Coronary artery (tissue), 2 donors: ENCODE measurements around the gene S100A6.
"Not testable (repeated sequence)": the region's sequence is repeated elsewhere in the genome, so short reads cannot be mapped to it uniquely, and the experiment has no call there.

Experiments used
- DNase-seq: peaks from one replicate; pipeline ENCODE4 v3.0.0-alpha.2; 2017; ENCODE audit warnings: low spot score
- H3K27ac ChIP-seq, 2 donors: fragments of 200-600 bp; sonication (generic); one replicate each; pipeline ENCODE4 v1.5.1; 2016 to 2019
- H3K4me3 ChIP-seq: fragments of 200-600 bp; sonication (generic); 2 replicates; pipeline ENCODE4 v1.5.1; 2016; ENCODE audit warnings: mild to moderate bottlenecking, moderate library complexity
- TF ChIP-seq, protein P1 (sequence below): fragments of 200-600 bp; sonication (generic); IDR thresholded peaks from one replicate; pipeline ENCODE4 v1.5.1; 2019; ENCODE audit warnings: antibody characterized with exemption

The S100A6 gene

DNA sequence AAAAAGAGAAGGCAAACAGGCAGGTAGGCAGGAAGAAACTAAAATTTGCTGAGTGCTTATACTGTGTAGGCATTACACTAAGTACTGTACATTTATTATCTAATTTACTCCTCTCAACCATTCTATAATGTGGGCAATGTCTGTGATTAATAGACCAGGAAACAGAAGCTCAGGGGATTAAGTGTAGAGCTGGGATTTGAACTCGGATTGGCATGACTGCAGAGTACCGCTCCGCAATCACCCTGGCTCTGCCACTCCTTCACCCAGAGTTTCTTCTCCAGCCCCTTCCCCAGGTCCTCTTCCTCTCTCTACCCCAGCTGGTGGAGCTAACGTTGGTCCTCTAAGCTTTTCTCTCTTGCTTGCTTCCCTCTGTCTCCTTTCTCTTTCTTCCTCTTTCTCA lies 41.3 kb upstream of the S100A6 start:
- no peak for DNase-seq
- no peak overlapping the region for H3K4me3 ChIP-seq
- H3K27ac ChIP-seq: no peak overlapping the region
- TF ChIP-seq, protein P1, sequence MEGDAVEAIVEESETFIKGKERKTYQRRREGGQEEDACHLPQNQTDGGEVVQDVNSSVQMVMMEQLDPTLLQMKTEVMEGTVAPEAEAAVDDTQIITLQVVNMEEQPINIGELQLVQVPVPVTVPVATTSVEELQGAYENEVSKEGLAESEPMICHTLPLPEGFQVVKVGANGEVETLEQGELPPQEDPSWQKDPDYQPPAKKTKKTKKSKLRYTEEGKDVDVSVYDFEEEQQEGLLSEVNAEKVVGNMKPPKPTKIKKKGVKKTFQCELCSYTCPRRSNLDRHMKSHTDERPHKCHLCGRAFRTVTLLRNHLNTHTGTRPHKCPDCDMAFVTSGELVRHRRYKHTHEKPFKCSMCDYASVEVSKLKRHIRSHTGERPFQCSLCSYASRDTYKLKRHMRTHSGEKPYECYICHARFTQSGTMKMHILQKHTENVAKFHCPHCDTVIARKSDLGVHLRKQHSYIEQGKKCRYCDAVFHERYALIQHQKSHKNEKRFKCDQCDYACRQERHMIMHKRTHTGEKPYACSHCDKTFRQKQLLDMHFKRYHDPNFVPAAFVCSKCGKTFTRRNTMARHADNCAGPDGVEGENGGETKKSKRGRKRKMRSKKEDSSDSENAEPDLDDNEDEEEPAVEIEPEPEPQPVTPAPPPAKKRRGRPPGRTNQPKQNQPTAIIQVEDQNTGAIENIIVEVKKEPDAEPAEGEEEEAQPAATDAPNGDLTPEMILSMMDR: no peak

DNA sequence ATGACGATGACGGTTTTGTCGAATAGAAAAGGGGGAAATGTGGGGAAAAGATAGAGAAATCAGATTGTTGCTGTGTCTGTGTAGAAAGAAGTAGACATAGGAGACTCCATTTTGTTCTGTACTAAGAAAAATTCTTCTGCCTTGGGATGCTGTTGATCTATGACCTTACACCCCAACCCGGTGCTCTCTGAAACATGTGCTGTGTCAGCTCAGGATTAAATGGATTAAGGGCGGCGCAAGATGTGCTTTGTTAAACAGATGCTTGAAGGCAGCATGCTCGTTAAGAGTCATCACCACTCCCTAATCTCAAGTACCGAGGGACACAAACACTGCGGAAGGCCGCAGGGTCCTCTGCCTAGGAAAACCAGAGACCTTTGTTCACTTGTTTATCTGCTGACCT lies 39.7 kb upstream of the S100A6 start:
- H3K27ac ChIP-seq, DNase-seq, H3K4me3 ChIP-seq: not testable (repeated sequence)

DNA sequence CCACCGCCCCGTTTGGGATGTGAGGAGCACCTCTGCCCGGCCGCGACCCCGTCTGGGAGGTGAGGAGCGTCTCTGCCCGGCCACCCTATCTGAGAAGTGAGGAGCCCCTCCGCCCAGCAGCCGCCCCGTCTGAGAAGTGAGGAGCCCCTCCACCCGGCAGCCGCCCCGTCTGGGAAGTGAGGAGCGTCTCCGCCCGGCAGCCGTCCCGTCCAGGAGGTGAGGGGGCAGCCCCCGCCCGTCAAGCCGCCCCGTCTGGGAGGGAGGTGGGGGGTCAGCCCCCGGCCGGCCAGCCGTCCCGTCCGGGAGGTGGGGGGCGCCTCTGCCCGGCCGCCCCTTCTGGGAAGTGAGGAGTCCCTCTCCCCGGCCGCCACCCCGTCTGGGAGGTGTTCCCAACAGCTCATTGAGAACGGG lies 39.3 kb upstream of the S100A6 start:
- not testable (repeated sequence) for DNase-seq, H3K4me3 ChIP-seq, H3K27ac ChIP-seq

DNA sequence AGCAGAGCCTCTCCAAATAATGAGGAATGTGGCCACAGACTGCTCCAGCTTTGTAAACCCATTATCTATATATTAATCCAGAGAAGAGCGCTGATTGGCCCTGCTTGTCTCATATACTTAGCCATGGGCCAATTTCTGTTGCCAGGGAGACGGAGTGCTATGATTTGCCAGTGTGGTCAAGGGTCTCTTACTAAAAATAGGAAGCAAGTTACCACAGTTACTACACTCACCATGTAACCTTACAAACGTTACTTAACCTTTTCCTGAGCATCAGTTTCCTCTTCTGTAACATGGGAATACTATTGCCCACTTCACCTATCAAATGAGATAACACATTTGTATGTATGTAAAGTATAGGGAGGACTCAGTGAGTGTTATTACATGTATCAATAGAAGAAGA lies 37.6 kb upstream of the S100A6 start:
- DNase-seq: no peak
- Histone ChIP-seq H3K4me3 (no peak overlapping the region), H3K27ac (peak overlapping the region; percentile 64 to 82)
- TF ChIP-seq, protein P1: no peak

DNA sequence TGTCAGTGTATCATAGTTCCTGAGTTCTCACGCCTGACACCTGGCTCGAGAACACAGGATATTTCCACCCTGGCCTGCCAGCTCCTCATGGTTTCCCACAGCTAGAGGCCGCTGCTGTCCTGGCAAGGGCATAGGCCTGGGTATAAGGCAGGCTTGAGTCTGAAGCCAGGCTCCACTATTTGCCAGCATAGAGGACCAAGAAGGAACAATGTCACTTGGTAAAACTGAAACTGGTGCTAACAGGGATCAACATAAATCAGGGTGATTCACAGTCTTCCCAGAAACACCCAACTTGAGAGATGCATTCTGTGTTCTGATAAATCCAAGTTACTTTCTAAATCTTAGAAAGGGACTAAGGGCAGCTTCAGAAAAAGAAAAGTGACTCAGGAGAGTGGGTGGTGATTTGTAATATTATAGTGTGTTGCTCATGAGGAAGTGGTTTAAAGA lies 36.8 kb upstream of the S100A6 start:
- peak; percentile 88 for DNase-seq
- TF ChIP-seq, protein P1: peak; percentile 77
- Histone ChIP-seq H3K27ac (peak overlapping the region; percentile 64 to 82), H3K4me3 (no peak overlapping the region)

DNA sequence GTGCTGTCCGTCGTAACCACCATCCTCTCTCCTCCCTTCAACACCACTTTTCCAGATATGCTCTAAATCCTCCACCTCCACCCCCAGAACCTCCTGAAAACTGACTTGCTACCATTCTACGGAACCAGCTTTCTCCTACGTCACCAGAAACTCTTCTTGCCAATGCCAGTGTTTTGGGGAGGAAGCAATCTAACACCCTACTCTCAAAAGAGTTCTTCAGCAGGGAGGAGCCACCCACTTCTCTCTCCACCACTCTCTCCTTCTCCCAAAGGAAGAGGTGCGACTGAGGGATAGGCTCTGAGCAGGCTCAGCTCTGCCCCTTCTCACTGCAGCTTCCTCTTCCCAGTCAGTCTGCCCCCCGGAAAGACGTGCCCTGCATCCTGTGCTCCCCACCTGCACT lies 35.9 kb upstream of the S100A6 start:
- H3K27ac ChIP-seq: peak overlapping the region; percentile 64 to 82

DNA sequence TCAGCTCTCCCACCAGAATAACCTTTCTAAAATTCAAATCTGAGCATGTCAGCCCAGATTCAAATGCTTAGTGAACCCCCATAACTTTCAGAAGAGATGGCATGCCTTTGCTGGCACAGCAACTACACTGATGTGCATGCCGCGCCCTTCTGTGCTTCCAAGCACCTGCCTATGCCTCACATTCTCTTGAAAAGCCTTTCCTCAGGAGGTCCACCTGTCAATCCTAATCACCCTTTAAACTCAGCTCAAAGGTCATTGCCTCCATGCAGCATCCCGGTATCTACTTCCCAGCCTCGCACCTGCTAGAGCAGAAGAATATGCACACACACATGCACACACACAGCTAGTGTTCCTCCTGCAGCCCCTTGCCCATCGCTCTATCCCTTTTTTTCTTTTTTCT lies 35.1 kb upstream of the S100A6 start:
- no peak for DNase-seq
- no peak overlapping the region for H3K4me3 ChIP-seq
- H3K27ac ChIP-seq: no peak overlapping the region
- TF ChIP-seq, protein P1: no peak

More for the DNA sequence above, 35.9 kb upstream of the S100A6 start:
- DNase-seq: no peak
- no peak overlapping the region for H3K4me3 ChIP-seq
- TF ChIP-seq, protein P1: no peak

DNA sequence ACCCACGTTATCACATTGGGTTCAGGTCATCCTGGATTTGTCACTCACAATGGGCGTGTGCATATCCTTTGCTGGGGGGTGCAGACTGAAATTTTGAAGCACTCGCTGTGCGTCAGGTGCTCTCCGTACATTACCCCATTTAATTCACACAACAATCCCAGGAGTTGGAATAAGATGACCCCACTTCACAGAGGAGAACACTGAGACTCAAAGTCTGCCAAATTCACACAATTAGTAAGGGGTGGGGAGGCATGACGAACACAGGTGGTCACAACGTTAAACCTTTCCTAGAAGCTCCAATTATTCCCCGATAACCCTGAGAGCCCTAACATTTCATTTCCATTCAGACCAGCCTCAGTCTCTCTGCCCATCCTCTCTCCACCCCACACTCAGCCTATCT lies 33.7 kb upstream of the S100A6 start:
- Histone ChIP-seq H3K27ac (no peak overlapping the region), H3K4me3 (no peak overlapping the region)
- TF ChIP-seq, protein P1: no peak
- DNase-seq: no peak
